ENCODE measurements around the gene GARRE1.

GARRE1 gene

GRCh38 chr19:34298891-34299520 lies 44.7 kb downstream of the GARRE1 start:
- DNase-seq (ENCODE audit: low read depth) = no peak

- DNase-seq (ENCODE audit: low read depth) = no peak
These were observed 45.2 kb downstream of the GARRE1 start for GRCh38 chr19:34299576-34299975.

GRCh38 chr19:34300380-34300779 lies 46.0 kb downstream of the GARRE1 start:
- DNase-seq (ENCODE audit: low read depth) = no peak

GRCh38 chr19:34300962-34301361 lies 46.6 kb downstream of the GARRE1 start:
- no peak for DNase-seq (ENCODE audit: low read depth)

Measured in fibroblast of gingiva (primary cell).